Measurements from ENCODE around the gene ZNF177. TPM values are rescaled to one million over a fixed set of nuclear protein-coding genes. Genes with fewer than 3 reads are reported as not detected.

The ZNF177 gene
- total RNA-seq, 1 donor from 2014 or later = 0.68 TPM

- ATAC-seq (no peak), DNase-seq (ENCODE audit: low spot score) (no peak)
Measured at GRCh38 chr19:9413240-9413954, 50.6 kb downstream of the ZNF177 start.

GRCh38 chr19:9427941-9428340 is 65.1 kb downstream of the ZNF177 start:
- ATAC-seq (no peak), DNase-seq (ENCODE audit: low spot score) (no peak)

GRCh38 chr19:9430444-9430843 is 67.6 kb downstream of the ZNF177 start:
- DNase-seq (ENCODE audit: low spot score) = no peak
- no peak for ATAC-seq

- DNase-seq (ENCODE audit: low spot score) (no peak), ATAC-seq (no peak)
Measured at GRCh38 chr19:9431475-9431874, 68.7 kb downstream of the ZNF177 start.

Other genes with a start within 250 kb of the ZNF177 start
- not detected for gene OR7G1, start 247.2 kb upstream of the ZNF177 start, total RNA-seq
- not detected for gene OR7G3, start 236.1 kb upstream of the ZNF177 start, total RNA-seq
- 10.3 TPM for gene ZNF317, start 222.6 kb upstream of the ZNF177 start, total RNA-seq
- not detected for gene OR7D2, start 184.0 kb upstream of the ZNF177 start, total RNA-seq
- not detected for gene OR7D4, start 143.4 kb upstream of the ZNF177 start, total RNA-seq
- gene OR7E24, start 112.1 kb upstream of the ZNF177 start, total RNA-seq = not detected
- 0.93 TPM for gene ZNF699, start 53.2 kb upstream of the ZNF177 start, total RNA-seq
- 3.8 TPM for gene ZNF559, start 38.8 kb upstream of the ZNF177 start, total RNA-seq
- gene ZNF266, start 72.6 kb downstream of the ZNF177 start, total RNA-seq = 6.4 TPM
- not detected for gene ZNF560, start 135.6 kb downstream of the ZNF177 start, total RNA-seq
- 2.9 TPM for gene ZNF426, start 175.6 kb downstream of the ZNF177 start, total RNA-seq
- 9.5 TPM for gene ZNF121, start 221.5 kb downstream of the ZNF177 start, total RNA-seq